ENCODE measurements around the gene RASL12.

DNA sequence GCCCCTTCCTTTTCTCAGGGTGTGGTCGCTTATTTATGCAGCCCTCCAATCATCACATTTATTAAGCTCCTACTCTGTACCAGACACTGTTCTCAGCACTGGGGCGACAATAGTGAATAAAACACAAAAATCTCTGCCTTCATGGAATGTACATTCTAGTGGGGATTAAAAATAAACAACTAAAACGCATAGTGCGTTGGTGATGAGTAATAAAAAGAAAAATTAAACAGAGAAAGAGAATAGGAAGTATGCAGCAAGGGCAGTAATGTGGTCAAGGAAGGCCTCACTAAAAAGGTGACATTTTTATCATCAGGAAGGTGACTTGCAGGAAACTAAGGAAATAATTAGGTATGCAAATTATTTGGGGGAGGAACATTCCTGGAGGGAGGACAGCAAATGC is 17.5 kb downstream of the RASL12 start:
- TF ChIP-seq CTCF (IDR thresholded peaks at IDR 0.05), result no peak
- TF ChIP-seq POLR2A (IDR thresholded peaks at IDR 0.05), result no peak

All from esophagus squamous epithelium (tissue), 4 donors.